Endodermal cell (in vitro differentiated cells): ENCODE results near the gene SBF2. TPM values are rescaled to one million over a fixed set of nuclear protein-coding genes. Genes with fewer than 3 reads are reported as not detected.

ENCODE experiments used
- DNase-seq: peaks from one replicate; pipeline ENCODE4 v3.0.0-alpha.2; 2017
- H3K27ac ChIP-seq: 2 replicates; pipeline ENCODE4 v1.5.1; 2013; ENCODE audit warnings: mild to moderate bottlenecking, low read depth, low read length, moderate library complexity
- H3K27me3 ChIP-seq: 2 replicates; pipeline ENCODE4 v1.6.1; 2013; ENCODE audit warnings: mild to moderate bottlenecking, low read length, moderate library complexity; ENCODE audit not compliant: insufficient read depth, control insufficient read depth, poor library complexity, severe bottlenecking
- H3K36me3 ChIP-seq: 2 replicates; pipeline ENCODE4 v1.7.0; 2013; ENCODE audit warnings: mild to moderate bottlenecking, low read length, moderate library complexity; ENCODE audit not compliant: control insufficient read depth, insufficient read depth
- H3K4me1 ChIP-seq: one replicate; pipeline ENCODE4 v1.7.0; 2013; ENCODE audit warnings: low read length; ENCODE audit not compliant: control insufficient read depth, insufficient read depth
- H3K4me3 ChIP-seq: 2 replicates; pipeline ENCODE4 v1.5.1; 2013; ENCODE audit warnings: mild to moderate bottlenecking, low read length, moderate library complexity
- H3K9ac ChIP-seq: 2 replicates; pipeline ENCODE4 v1.6.1; 2013; ENCODE audit warnings: mild to moderate bottlenecking, low read length, moderate library complexity; ENCODE audit not compliant: poor library complexity, severe bottlenecking; ENCODE audit errors: extremely low read depth
- H3K9me3 ChIP-seq: 2 replicates; pipeline ENCODE4 v1.6.1; 2013; ENCODE audit warnings: mild to moderate bottlenecking, low read length, moderate library complexity; ENCODE audit not compliant: control insufficient read depth
- H3K27ac Mint-ChIP-seq: 2 replicates; pipeline ENCODE4 v1.8.0; 2020; ENCODE audit warnings: mixed read lengths
- H3K27me3 Mint-ChIP-seq: 2 replicates; pipeline ENCODE4 v1.8.0; 2021; ENCODE audit warnings: mild to moderate bottlenecking, mixed read lengths; ENCODE audit not compliant: insufficient read depth
- H3K36me3 Mint-ChIP-seq: 2 replicates; pipeline ENCODE4 v1.8.0; 2020; ENCODE audit warnings: low read depth, mixed read lengths
- H3K4me1 Mint-ChIP-seq: 2 replicates; pipeline ENCODE4 v1.8.0; 2020; ENCODE audit warnings: mixed read lengths
- H3K4me3 Mint-ChIP-seq: 2 replicates; pipeline ENCODE4 v1.8.0; 2020; ENCODE audit warnings: mild to moderate bottlenecking, moderate library complexity, mixed read lengths
- H3K9me3 Mint-ChIP-seq: 2 replicates; pipeline ENCODE4 v1.8.0; 2020; ENCODE audit warnings: mild to moderate bottlenecking, mixed read lengths
- WGBS, 2 experiments: methylation state at CpG; one replicate each; pipeline versions ENCODE4 v1.1.5 to v1.1.7; 2013; ENCODE audit warnings: missing lambda C conversion rate in 2 of 2, mixed read lengths in 1 of 2; ENCODE audit not compliant: insufficient coverage in 1 of 2, insufficient read length in 1 of 2; 5-methylcytosine and 5-hydroxymethylcytosine counted together
- total RNA-seq, 2 donors: library from RNA; stranded (reverse); fragmentation: NEBNext Ultra II Directional in 1 of 2; extraction: Animal tissue kit (Norgen Biotek cat#: 25700) in 1 of 2; gene quantifications; 2 replicates in 1 of 2; 3 replicates in 1 of 2; pipeline ENCODE4 v1.2.1, GENCODE V29; 2021
- TF ChIP-seq, protein P1 (sequence below): fragments of 200-600 bp; sonication (generic); conservative IDR thresholded peaks from 2 replicates; pipeline ENCODE4 v1.5.0; 2021; ENCODE audit warnings: antibody characterized with exemption, mild to moderate bottlenecking

The SBF2 gene
- total RNA-seq, 2 donors from 2014 or later, result 27.1 to 32.5 TPM

DNA sequence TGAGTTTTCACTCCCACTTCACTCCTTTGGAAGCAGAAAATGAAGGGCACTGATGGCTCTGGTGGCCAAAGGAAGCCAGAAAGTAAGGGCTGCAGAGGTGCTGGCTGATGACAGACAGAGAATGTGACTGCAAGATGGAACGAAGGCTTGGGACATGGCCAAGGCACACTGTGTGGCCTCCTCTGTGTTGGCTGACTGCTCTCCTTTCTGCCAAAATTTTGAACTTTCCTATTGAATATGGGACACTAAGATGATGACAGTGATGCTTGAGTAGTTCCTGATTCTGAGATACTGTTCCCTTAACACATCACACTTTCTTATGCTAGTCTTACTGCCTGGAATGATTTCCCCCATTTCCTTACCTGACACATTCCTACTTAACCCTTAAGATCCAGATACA, 473.8 kb downstream of the SBF2 start:
- H3K9ac ChIP-seq, result peak overlapping the region; percentile 38
- no peaks in the 10 kb centered on the region for H3K36me3 ChIP-seq
- Mint-ChIP-seq H3K36me3 (no peaks in the 10 kb centered on the region), H3K4me3 (no peak overlapping the region), H3K27me3 (no peaks in the 10 kb centered on the region), H3K27ac (peak overlapping the region; percentile 4), H3K4me1 (peaks cover 34% of the 10 kb centered on the region), H3K9me3 (no peaks in the 10 kb centered on the region)
- H3K9me3 ChIP-seq, result no peaks in the 10 kb centered on the region
- H3K27ac ChIP-seq, result no peak overlapping the region
- H3K27me3 ChIP-seq, result no peaks in the 10 kb centered on the region
- peak; percentile 52 for DNase-seq
- TF ChIP-seq, protein P1, sequence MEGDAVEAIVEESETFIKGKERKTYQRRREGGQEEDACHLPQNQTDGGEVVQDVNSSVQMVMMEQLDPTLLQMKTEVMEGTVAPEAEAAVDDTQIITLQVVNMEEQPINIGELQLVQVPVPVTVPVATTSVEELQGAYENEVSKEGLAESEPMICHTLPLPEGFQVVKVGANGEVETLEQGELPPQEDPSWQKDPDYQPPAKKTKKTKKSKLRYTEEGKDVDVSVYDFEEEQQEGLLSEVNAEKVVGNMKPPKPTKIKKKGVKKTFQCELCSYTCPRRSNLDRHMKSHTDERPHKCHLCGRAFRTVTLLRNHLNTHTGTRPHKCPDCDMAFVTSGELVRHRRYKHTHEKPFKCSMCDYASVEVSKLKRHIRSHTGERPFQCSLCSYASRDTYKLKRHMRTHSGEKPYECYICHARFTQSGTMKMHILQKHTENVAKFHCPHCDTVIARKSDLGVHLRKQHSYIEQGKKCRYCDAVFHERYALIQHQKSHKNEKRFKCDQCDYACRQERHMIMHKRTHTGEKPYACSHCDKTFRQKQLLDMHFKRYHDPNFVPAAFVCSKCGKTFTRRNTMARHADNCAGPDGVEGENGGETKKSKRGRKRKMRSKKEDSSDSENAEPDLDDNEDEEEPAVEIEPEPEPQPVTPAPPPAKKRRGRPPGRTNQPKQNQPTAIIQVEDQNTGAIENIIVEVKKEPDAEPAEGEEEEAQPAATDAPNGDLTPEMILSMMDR, result no peak
- WGBS, 2 experiments, result 62 to 80% methylated on average over 1 of the region's 1 CpG
- H3K4me3 ChIP-seq, result peak overlapping the region; percentile 51
- H3K4me1 ChIP-seq, result peaks cover 23% of the 10 kb centered on the region

DNA sequence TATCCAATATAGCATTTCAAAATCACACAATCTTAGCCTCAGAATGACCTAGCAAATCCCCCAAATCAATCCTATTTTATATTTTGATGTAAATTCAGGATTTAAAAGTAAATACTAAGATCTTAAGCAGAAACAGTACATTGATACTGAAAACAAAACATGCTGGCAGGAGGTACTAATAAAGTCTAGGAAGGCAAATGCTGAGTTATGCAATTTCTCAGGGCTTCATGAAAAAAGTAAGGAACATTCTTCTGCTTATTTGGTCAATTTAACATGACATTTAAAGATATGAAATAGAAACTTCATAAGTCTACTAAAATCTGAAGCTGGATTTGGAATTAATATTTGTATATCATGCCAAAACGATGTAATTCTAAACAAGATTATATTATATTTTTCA, 476.8 kb downstream of the SBF2 start:
- Mint-ChIP-seq H3K9me3 (no peaks in the 10 kb centered on the region), H3K36me3 (peaks cover 2% of the 10 kb centered on the region), H3K4me1 (peaks cover 20% of the 10 kb centered on the region), H3K4me3 (no peak overlapping the region), H3K27ac (no peak overlapping the region), H3K27me3 (no peaks in the 10 kb centered on the region)
- Histone ChIP-seq H3K4me1 (peaks cover 18% of the 10 kb centered on the region), H3K4me3 (no peak overlapping the region), H3K27me3 (no peaks in the 10 kb centered on the region), H3K9me3 (no peaks in the 10 kb centered on the region), H3K36me3 (peaks cover 3% of the 10 kb centered on the region), H3K9ac (no peak overlapping the region), H3K27ac (no peak overlapping the region)
- no CpG with 5 or more reads among the region's 1 CpG for WGBS, 2 experiments
- TF ChIP-seq, protein P1, result no peak
- no peak for DNase-seq

DNA sequence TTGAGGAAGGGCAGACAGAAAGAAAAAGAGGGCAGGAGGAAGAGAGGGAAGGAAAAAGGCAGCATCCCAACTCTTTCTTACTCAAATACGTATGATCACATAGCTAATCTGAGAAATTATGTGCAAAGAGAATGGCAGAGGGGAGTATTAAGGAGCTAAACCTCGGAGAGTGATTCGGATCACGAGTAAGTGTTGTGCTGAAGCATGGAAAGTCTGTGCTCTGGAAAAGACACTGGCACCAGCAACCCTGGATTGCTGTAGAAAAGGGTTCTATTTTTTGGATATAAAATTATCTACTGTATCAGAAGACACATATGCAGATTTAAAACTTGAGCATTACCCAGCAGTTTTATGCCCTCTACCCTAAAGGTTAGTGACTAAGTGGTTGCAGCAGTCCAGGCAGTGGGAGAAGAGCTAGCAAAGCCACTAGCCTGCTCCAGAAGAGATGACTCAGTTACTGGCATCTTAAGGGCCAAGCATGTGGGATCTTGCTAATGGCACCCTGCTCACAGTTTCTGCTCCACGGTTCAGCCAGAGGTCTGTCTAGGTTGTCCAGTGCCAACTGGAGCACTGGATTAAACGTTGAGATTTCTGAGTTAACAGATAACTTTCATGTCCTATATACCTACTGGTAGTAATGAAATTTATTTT, 478.4 kb downstream of the SBF2 start:
- peaks cover 12% of the 10 kb centered on the region for H3K36me3 Mint-ChIP-seq
- H3K9me3 Mint-ChIP-seq, result no peaks in the 10 kb centered on the region
- H3K4me1 Mint-ChIP-seq, result peaks cover 9% of the 10 kb centered on the region
- H3K9ac ChIP-seq, result no peak overlapping the region
- H3K4me3 ChIP-seq, result no peak overlapping the region
- H3K27ac ChIP-seq, result no peak overlapping the region
- no peaks in the 10 kb centered on the region for H3K27me3 Mint-ChIP-seq
- no peak overlapping the region for H3K4me3 Mint-ChIP-seq
- 93 to 94% methylated on average over 4 to 6 of the region's 6 CpGs for WGBS, 2 experiments
- H3K4me1 ChIP-seq, result peaks cover 9% of the 10 kb centered on the region
- TF ChIP-seq, protein P1, result no peak
- no peaks in the 10 kb centered on the region for H3K27me3 ChIP-seq
- no peak overlapping the region for H3K27ac Mint-ChIP-seq
- peaks cover 5% of the 10 kb centered on the region for H3K36me3 ChIP-seq
- no peaks in the 10 kb centered on the region for H3K9me3 ChIP-seq
- no peak for DNase-seq
